Breast epithelium (tissue), 3 donors: Measurements from ENCODE around the gene P3H1.

Source experiments
- POLR2A ChIP-seq: fragments of 450-650 bp; IDR thresholded peaks from one replicate; pipeline ENCODE4 v1.6.1; 2016; ENCODE audit warnings: antibody characterized with exemption, mild to moderate bottlenecking, moderate library complexity
- POLR2AphosphoS5 ChIP-seq, 3 donors: sonication (generic); formaldehyde crosslinking; IDR thresholded peaks; one replicate each; pipeline ENCODE4 v1.6.1; 2017; ENCODE audit warnings: antibody characterized with exemption in 3 of 3
- TF ChIP-seq, protein P1 (sequence below), 3 donors: fragments of 450-650 bp; IDR thresholded peaks; one replicate each; pipeline ENCODE4 v1.5.1; 2016 to 2017; ENCODE audit warnings: antibody characterized with exemption in 3 of 3, mild to moderate bottlenecking in 3 of 3, moderate library complexity in 3 of 3

DNA sequence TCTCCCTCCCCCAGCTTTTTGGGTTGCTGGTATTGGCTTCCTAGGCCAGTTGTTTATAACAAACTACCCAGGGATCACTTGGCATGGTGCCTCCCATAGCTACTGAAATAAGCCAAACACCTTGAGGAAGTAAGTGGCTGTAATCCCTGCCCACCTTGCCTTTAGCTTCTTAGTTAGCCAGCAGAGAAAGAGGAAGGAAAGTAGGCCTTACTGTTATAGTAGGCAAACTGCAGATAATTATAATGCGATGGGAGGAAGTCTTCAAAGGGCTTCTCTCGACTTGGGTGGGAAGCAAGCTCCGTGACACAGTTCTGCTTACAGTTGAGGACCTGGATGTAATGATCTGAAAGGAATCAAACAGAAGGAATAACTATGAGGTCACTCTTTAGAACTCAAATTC, 8.2 kb downstream of the P3H1 start:
- TF ChIP-seq, protein P1, sequence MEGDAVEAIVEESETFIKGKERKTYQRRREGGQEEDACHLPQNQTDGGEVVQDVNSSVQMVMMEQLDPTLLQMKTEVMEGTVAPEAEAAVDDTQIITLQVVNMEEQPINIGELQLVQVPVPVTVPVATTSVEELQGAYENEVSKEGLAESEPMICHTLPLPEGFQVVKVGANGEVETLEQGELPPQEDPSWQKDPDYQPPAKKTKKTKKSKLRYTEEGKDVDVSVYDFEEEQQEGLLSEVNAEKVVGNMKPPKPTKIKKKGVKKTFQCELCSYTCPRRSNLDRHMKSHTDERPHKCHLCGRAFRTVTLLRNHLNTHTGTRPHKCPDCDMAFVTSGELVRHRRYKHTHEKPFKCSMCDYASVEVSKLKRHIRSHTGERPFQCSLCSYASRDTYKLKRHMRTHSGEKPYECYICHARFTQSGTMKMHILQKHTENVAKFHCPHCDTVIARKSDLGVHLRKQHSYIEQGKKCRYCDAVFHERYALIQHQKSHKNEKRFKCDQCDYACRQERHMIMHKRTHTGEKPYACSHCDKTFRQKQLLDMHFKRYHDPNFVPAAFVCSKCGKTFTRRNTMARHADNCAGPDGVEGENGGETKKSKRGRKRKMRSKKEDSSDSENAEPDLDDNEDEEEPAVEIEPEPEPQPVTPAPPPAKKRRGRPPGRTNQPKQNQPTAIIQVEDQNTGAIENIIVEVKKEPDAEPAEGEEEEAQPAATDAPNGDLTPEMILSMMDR (IDR thresholded peaks at IDR 0.05): no peak
- TF ChIP-seq POLR2AphosphoS5 (IDR thresholded peaks at IDR 0.05): no peak
- no peak for TF ChIP-seq POLR2A
